ENCODE results near the gene DPH7.
"Not testable (repeated sequence)": the region's sequence is repeated elsewhere in the genome, so short reads cannot be mapped to it uniquely, and the experiment has no call there.

The DPH7 gene

DNA sequence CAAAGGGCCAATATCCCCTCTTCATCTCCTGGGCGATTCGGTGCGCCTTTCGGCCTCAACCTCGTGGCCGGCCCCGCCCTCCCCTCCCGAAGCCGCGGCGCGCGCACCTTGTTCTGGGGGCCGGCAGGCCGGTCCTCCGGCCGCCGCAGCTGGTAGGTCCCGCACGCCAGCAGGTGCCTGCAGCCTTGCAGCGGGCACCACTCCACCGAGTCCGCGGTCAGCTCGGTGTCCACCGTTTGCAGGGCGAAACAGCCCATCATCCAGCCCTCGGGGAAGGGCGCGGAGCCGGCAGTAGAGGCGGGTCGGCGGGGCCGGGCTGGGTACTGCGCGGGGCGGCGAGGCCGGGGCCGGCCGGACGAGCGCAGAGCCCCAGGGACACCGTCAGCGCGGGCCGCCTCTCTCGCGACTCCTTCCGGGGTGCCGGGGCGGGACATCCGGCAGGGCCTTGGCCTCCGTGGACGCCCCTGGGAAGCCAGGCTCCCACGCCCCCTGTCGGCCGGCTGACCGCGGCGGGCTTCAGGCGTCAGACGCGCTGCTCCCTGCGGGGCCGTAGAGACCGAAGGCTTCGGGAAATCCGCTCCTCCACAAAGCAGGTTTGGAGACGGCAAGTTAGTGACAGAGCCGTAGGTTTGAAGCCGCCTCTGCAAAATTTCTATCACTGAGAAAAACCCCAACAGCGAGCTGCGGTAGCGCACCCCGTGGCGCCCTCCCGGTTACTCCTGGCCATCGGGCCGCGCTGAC lies at the start of gene DPH7:
DPH7 (minus strand) TSS at position 408 of the 741 bp plus-strand sequence; CDS start at position 260, 148 bp downstream.
- H3K36me3 Mint-ChIP-seq (ENCODE audit: low read depth): peaks cover 26% of the 10 kb centered on the region
- ATAC-seq (peak; percentile 98), DNase-seq (peak; percentile 99)
- no peaks in the 10 kb centered on the region for H3K9me3 Mint-ChIP-seq
- H3K4me3 Mint-ChIP-seq: peak within 1 kb of the TSS; percentile 89
- peaks cover 37% of the 10 kb centered on the region for H3K4me1 Mint-ChIP-seq
- H3K27me3 Mint-ChIP-seq: no peaks in the 10 kb centered on the region
- peak within 1 kb of the TSS; percentile 76 for H3K27ac Mint-ChIP-seq

DNA sequence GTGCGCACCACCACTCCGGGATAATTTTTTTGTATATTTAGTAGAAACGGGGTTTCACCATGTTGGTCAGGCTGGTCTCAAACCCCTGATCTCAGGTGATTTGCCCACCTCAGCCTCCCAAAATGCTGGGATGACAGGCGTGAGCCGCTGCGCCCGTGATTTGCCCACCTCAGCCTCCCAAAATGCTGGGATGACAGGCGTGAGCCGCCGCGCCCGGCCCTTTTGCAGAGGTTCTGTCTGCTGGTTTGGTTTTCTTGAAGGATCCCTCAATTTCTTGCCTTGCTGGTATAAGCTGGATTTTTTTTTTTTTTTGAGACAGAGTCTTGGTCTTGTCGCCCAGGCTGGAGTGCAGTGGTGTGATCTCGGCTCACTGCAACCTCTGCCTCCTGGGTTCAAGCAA lies 48.7 kb upstream of the DPH7 start:
- H3K4me3 Mint-ChIP-seq, H3K27ac Mint-ChIP-seq, H3K9me3 Mint-ChIP-seq, H3K27me3 Mint-ChIP-seq, ATAC-seq, DNase-seq: not testable (repeated sequence)
- H3K4me1 Mint-ChIP-seq: peaks cover 66% of the 10 kb centered on the region
- peaks cover 17% of the 10 kb centered on the region for H3K36me3 Mint-ChIP-seq (ENCODE audit: low read depth)

DNA sequence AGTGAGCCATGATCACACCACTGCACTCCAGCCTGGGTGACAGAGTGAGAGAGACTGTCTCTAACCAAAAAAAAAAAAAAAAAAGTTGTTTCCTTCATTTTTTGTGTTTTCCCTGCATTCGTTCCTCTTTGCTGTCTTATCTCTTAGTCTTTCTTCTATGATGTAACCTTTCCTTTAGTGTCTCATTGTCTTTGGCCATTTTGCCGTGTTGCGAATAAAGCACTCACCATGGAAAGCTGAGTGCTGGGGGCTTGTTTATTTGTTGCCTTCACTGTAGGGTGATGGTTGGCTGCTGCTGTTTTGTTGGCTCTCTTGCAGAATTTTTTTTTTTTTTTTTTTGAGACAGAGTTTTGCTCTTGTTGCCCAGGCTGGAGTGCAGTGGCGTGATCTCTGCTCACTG lies 47.7 kb upstream of the DPH7 start:
- ATAC-seq (no peak), DNase-seq (no peak)
- Mint-ChIP-seq H3K27ac (peak overlapping the region; percentile 3), H3K4me3 (no peak overlapping the region), H3K4me1 (peaks cover 65% of the 10 kb centered on the region), H3K36me3 (ENCODE audit: low read depth) (peaks cover 17% of the 10 kb centered on the region), H3K27me3 (no peaks in the 10 kb centered on the region), H3K9me3 (no peaks in the 10 kb centered on the region)

DNA sequence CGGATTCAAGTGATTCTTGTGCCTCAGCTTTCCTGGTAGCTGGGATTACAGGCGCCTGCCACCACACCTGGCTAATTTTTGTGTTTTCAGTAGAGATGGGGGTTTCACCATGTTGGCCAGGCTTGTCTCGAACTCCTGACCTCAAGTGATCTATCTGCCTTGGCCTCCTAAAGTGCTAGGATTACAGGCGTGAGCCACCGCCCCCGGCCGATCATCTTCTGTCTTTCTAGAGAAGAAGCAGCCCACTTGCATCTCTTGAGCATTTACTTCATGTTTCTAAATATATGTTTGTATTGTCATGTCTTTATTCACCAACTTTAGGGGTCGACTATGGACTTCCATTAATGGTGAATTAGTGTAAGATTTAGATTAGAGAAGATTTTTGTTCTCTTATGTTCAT lies 43.5 kb upstream of the DPH7 start:
- not testable (repeated sequence) for ATAC-seq, DNase-seq, H3K9me3 Mint-ChIP-seq, H3K27me3 Mint-ChIP-seq
- peak overlapping the region; percentile 52 for H3K27ac Mint-ChIP-seq
- H3K4me3 Mint-ChIP-seq: peak overlapping the region; percentile 32
- H3K4me1 Mint-ChIP-seq: peaks cover 54% of the 10 kb centered on the region
- H3K36me3 Mint-ChIP-seq (ENCODE audit: low read depth): peaks cover 19% of the 10 kb centered on the region

DNA sequence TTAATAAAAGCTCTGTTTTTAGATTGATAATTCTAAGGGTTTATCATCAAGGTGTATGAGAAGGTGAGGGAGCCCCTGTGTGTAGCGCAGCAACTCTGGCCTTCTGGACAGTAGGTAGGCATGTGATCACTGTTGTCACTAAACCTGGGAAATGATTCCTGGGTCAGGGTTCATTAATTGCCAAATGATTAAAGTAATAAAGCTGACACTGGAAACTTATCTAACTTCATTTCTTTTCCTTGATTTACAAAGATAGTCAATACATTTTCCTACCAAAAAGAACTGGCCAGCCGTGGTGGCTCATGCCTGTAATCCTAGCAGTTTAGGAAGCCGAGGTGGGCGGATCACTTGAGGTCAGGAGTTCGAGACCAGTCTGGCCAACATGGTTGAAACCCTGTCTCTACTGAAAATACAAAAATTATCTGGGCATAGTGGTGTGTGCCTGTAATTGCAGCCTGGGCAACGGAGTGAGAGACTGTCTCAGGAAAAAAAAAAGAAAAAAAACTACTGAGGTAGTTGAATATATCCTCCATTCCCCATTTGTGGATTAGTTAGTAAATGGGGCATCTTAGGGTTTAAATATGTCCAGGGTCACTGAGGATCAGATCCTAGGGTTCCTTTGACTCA lies 42.5 kb upstream of the DPH7 start:
- Mint-ChIP-seq H3K4me3 (no peak overlapping the region), H3K9me3 (no peaks in the 10 kb centered on the region), H3K4me1 (peaks cover 56% of the 10 kb centered on the region), H3K27me3 (no peaks in the 10 kb centered on the region), H3K27ac (peak overlapping the region; percentile 22), H3K36me3 (ENCODE audit: low read depth) (peaks cover 19% of the 10 kb centered on the region)
- DNase-seq (no peak), ATAC-seq (no peak)

DNA sequence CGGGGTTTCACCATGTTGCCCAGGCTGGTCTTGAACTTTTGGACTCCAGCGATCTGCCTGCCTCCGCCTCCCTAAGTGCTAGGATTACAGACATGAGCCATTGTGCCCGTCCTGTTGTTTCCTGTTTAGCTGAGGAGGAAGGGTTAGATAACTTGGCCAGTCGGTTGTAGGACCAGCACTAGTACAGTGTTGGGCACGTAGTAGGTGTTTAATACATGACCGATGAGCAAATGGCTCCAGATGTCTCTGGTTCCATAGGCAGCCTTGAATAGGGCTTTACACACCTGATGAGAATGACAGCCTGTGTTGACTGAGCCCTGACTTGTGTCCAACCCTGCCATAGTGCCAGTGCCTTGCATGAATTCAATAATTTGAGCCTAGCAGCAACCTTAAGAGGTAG lies 41.9 kb upstream of the DPH7 start:
- Mint-ChIP-seq H3K36me3 (ENCODE audit: low read depth) (peaks cover 19% of the 10 kb centered on the region), H3K4me3 (peak overlapping the region; percentile 88), H3K27ac (no peak overlapping the region), H3K9me3 (no peaks in the 10 kb centered on the region), H3K27me3 (no peaks in the 10 kb centered on the region), H3K4me1 (peaks cover 54% of the 10 kb centered on the region)
- DNase-seq (no peak), ATAC-seq (no peak)

DNA sequence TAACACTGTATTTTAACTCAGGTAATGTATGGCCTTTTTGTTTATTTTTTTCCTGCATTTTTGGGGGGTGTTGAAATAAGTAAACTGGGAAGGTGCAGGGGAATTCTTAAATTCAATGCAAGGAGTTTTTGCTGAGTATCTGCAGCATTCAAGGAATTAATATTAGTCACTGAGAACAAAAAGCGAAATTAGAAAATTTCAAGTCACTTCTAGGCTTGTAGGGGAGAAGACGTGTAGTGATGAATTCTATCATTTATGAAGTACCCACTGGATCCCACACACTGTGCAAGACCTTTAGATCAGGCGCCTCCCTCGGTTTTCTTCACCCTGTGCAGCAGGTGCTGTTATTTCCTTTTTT lies 41.3 kb upstream of the DPH7 start:
- peaks cover 17% of the 10 kb centered on the region for H3K36me3 Mint-ChIP-seq (ENCODE audit: low read depth)
- peak overlapping the region; percentile 90 for H3K27ac Mint-ChIP-seq
- H3K4me3 Mint-ChIP-seq: peak overlapping the region; percentile 88
- no peaks in the 10 kb centered on the region for H3K9me3 Mint-ChIP-seq
- peaks cover 48% of the 10 kb centered on the region for H3K4me1 Mint-ChIP-seq
- no peaks in the 10 kb centered on the region for H3K27me3 Mint-ChIP-seq
- ATAC-seq (no peak), DNase-seq (no peak)

DNA sequence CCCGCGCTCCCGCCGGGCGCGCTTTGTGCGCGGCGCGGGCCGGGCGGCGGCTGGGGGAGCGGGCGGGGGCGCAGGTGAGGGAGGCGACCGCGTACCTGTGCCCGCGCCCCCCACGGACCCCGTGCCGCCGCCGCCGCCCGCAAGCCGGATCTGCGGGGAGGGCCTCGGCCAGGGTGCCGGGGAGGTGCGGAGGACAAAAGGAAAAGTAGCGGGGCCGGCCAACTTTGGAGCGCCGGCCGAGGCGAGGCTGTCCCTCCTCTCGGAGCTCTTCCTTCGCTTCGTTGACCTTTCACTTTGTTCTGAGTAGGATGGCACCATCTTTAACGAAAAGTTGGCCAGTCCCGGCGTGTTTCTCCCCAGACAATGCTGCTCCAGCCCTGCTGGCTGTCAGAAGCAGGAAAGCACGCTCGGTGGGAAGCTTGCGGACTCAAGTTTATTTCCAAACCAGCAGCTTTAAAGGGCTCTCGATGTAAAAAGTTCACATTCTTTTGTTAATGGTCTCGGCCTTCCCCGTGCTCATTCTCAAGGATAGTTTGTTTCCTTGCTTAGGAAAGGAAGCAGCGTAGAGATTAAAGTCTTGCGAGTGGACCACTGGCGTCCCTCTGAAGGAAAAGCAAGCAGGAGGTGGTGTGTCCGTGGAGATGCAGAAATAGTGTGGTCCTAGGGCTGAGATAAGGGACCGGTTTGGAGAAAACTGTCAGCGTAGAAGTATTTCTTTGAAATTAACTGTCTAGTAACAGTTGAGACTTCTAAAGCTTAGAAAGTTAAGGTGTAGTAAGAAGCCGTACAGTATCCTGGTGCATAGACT lies 40.7 kb upstream of the DPH7 start:
- ATAC-seq: no peak
- Mint-ChIP-seq H3K4me3 (peak overlapping the region; percentile 88), H3K9me3 (no peaks in the 10 kb centered on the region), H3K36me3 (ENCODE audit: low read depth) (peaks cover 21% of the 10 kb centered on the region), H3K27ac (peak overlapping the region; percentile 90), H3K27me3 (no peaks in the 10 kb centered on the region), H3K4me1 (peaks cover 46% of the 10 kb centered on the region)
- peak; percentile 39 for DNase-seq

DNA sequence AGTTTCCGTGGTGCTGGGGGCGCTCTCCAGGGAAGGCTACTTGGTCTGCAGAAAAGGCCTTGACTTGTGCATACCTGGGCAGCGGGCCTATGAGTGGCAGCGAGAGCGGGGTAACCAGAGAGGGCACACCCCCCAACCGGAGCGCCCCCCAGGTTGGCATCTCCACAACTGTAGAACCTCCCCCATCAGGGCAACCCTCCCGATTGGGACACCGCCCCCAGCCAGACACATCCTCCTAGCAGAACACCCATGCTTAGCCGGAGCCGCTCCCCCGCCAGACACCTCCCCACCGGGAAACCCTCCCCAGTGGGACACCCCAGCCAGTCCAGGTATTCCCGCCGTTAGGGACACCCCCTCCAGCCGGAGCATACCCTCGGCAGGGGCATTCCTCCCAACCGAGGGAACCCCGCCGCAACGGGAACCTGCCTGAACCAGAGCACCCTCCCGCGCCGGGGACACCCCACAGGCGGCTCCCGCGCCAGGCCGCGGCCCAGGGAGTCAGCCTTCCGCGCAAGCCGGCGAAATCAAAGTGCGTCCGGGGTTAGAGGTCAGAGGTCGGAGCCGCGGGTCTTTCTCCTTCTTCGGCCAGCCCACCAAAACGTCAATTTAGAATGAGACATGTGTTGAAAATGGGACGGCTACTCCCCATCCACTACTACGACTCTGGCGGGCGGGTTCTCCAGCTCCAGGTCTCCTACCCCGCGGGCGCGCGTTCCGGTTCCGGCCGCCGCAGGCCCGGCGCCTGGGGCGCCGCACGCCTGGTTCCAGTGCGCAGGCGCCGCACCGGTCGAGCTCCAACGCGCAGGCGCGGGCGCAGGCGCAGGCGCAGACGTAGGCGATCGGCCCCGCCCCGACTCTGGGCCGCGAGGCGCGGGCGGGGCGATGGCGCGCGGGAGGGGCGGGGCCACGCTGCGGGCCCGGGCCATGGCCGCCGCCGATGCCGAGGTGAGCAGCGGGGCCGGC lies 39.7 kb upstream of the DPH7 start, which contains the start of gene EHMT1:
EHMT1 (plus strand) TSS at position 901 of the 963 bp plus-strand sequence; CDS start at position 925, 24 bp downstream.
- peak; percentile 74 for ATAC-seq
- DNase-seq: peak; percentile 94
- H3K36me3 Mint-ChIP-seq (ENCODE audit: low read depth): peaks cover 18% of the 10 kb centered on the region
- no peaks in the 10 kb centered on the region for H3K9me3 Mint-ChIP-seq
- no peaks in the 10 kb centered on the region for H3K27me3 Mint-ChIP-seq
- peak within 1 kb of the TSS; percentile 88 for H3K4me3 Mint-ChIP-seq
- peaks cover 44% of the 10 kb centered on the region for H3K4me1 Mint-ChIP-seq
- H3K27ac Mint-ChIP-seq: peak within 1 kb of the TSS; percentile 91

DNA sequence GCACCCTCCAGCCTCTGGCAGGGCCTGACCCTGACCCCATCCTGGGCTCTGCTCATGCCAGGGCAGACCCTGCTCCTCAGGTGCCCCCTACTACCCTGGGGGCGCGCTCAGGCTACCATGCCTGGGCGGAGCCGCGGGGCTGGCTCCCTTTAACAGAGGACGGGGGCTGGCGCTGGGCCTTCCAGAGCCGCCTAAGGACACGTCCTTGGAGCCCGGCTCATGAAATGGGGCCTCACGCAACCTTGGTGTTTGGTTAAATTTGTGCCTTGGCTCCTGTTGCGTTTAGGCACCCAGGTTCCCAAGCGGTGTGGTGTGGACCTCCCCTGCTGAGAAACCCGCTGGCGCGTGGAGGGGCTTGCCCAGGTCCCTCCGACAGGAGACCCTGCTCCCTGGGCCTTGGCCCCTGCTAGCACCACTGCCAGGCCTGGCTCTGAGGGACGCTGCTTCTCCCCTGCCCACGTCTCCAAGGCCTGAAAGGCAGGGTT lies 36.7 kb upstream of the DPH7 start:
- ATAC-seq (no peak), DNase-seq (no peak)
- Mint-ChIP-seq H3K27ac (no peak overlapping the region), H3K4me1 (peaks cover 34% of the 10 kb centered on the region), H3K36me3 (ENCODE audit: low read depth) (peaks cover 12% of the 10 kb centered on the region), H3K9me3 (no peaks in the 10 kb centered on the region), H3K27me3 (no peaks in the 10 kb centered on the region), H3K4me3 (no peak overlapping the region)

DNA sequence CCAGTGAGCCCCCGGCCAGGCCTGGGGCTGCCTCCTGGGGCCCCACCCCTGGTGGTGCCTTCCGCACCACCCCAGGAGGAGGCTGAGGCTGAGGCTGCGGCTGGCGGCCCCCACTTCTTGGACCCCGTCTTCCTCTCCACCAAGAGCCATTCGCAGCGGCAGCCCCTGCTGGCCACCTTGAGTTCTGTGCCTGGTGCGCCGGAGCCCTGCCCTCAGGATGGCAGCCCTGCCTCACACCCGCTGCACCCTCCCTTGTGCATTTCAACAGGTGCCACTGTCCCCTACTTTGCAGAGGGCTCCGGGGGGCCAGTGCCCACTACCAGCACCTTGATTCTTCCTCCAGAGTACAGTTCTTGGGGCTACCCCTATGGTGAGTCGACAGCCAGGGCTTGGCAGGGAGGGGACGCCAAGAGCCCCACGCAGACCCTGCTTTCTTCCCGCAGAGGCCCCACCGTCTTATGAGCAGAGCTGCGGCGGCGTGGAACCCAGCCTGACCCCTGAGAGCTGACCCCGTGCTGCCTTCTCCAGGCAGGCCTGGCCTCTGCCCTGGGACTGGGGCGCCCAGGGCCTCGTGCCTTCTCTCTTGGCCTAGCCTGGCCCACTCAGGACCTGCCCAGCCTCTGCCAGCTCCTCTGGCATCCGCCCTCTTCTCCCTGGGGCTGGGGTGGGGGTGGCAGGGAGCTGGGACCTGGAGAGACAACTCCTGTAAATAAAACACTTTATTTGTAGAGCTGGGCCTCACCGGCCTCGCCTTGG lies 36.1 kb upstream of the DPH7 start:
- H3K4me1 Mint-ChIP-seq: peaks cover 29% of the 10 kb centered on the region
- ATAC-seq: no peak
- DNase-seq: no peak
- H3K36me3 Mint-ChIP-seq (ENCODE audit: low read depth): peaks cover 12% of the 10 kb centered on the region
- H3K9me3 Mint-ChIP-seq: no peaks in the 10 kb centered on the region
- no peak overlapping the region for H3K4me3 Mint-ChIP-seq
- H3K27me3 Mint-ChIP-seq: no peaks in the 10 kb centered on the region
- no peak overlapping the region for H3K27ac Mint-ChIP-seq

DNA sequence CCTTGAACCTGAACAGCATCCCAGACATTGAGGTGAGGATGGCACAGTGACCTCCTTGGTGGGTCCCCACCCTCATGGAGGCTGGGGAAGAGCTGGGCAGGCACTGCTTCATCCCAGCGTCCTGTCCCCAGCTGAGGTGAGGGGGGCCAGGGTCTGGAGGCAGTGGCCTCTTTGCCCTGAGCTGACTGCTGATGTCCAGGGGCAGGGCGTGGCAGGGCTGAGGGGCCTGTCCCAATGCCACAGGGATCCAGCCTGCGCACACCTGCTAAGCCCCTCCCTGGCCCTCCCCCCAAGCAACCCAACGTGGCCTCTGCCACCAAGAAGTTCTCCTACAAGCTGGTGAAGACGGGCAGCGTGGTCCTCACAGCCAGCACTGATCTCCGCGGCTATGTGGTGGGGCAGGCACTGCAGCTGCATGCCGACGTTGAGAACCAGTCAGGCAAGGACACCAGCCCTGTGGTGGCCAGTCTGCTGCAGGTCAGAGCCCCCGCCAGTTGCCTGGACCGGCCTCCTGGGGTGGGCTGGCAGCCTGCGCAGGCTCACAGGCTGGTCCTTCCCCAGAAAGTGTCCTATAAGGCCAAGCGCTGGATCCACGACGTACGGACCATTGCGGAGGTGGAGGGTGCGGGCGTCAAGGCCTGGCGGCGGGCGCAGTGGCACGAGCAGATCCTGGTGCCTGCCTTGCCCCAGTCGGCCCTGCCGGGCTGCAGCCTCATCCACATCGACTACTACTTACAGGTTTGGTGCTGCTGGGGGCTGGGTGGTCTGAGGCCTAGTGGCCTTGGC lies 35.2 kb upstream of the DPH7 start:
- Mint-ChIP-seq H3K27me3 (no peaks in the 10 kb centered on the region), H3K36me3 (ENCODE audit: low read depth) (peaks cover 8% of the 10 kb centered on the region), H3K4me3 (no peak overlapping the region), H3K4me1 (peaks cover 27% of the 10 kb centered on the region), H3K27ac (no peak overlapping the region), H3K9me3 (no peaks in the 10 kb centered on the region)
- ATAC-seq (no peak), DNase-seq (no peak)

DNA sequence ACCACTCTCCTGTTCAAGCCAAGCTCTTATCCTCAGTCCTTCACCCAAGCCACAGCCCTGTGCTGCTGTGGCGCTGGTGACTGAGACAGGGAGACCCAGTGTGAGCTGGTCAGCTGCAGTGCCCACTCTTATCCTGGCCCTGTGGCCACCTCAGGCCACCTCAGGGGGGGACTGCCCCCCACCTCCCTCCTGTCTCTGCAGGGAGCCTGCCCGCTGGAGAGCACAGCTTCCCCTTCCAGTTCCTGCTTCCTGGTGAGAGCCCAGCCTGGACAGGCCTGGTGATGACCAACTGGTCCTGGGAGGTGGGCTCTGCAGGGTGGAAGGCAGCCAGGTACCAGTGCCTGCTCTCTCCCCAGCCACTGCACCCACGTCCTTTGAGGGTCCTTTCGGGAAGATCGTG lies 34.5 kb upstream of the DPH7 start:
- ATAC-seq (no peak), DNase-seq (no peak)
- peaks cover 30% of the 10 kb centered on the region for H3K4me1 Mint-ChIP-seq
- no peaks in the 10 kb centered on the region for H3K27me3 Mint-ChIP-seq
- no peak overlapping the region for H3K4me3 Mint-ChIP-seq
- H3K27ac Mint-ChIP-seq: no peak overlapping the region
- no peaks in the 10 kb centered on the region for H3K9me3 Mint-ChIP-seq
- peaks cover 6% of the 10 kb centered on the region for H3K36me3 Mint-ChIP-seq (ENCODE audit: low read depth)

Measured in activated naive CD8-positive, alpha-beta T cell treated with anti-CD3 and anti-CD28 coated beads, Interleukin-2, amount 50 U/mL, for 24 hours (primary cell).